Measurements from ENCODE around the gene C4B. TPM values are rescaled to one million over a fixed set of nuclear protein-coding genes. Genes with fewer than 3 reads are reported as not detected.

C4B gene
- total and polyA plus RNA-seq, 9 of the 15 experiments (the other 6 are each of a cell fraction or from before 2014, with no cell fraction given): 0.32 to 8.8 (median 5.4) TPM

- peak; percentile 73; the same call in 1 of the 2 replicates for TF ChIP-seq ZBTB26 (CRISPR knock-in tag; IDR thresholded peaks at IDR 0.05)
- TF ChIP-seq ZNF197 (CRISPR knock-in tag; IDR thresholded peaks at IDR 0.05; ENCODE audit: low read depth): 0 out of 2 replicates have a peak, but pooled peaks have one; percentile 51
- 0 out of 2 replicates have a peak, but pooled peaks have one; percentile 100 for TF ChIP-seq ATF7 (IDR thresholded peaks at IDR 0.05)
- TF ChIP-seq ZNF431 (CRISPR knock-in tag; IDR thresholded peaks at IDR 0.05): peak; percentile 27; the same call in 1 of the 2 replicates
- TF ChIP-seq BACH1 (tag; IDR thresholded peaks at IDR 0.05): no peak
- TF ChIP-seq TFE3 (CRISPR knock-in tag; IDR thresholded peaks at IDR 0.05): peak; percentile 2; the same call in 1 of the 2 replicates
- TF ChIP-seq ELF4 (CRISPR knock-in tag; IDR thresholded peaks at IDR 0.05): peak; percentile 76; the same call in 1 of the 2 replicates
- peak; percentile 22; the same call in 1 of the 2 replicates for TF ChIP-seq PPARD (CRISPR knock-in tag; IDR thresholded peaks at IDR 0.05)
- no peak for TF ChIP-seq RBM17 (IDR thresholded peaks at IDR 0.05; ENCODE audit: borderline replicate concordance, low read depth, low read length)
- TF ChIP-seq RHOXF2B (CRISPR knock-in tag; conservative IDR thresholded peaks at IDR 0.05): 0 out of 2 replicates have a peak, but pooled peaks have one; percentile 58
- no peak for TF ChIP-seq ZNF146 (CRISPR knock-in tag; IDR thresholded peaks at IDR 0.05; ENCODE audit: unreplicated experiment)
- TF ChIP-seq HMG20A (CRISPR knock-in tag; conservative IDR thresholded peaks at IDR 0.05): no peak
- no peak for TF ChIP-seq SRSF1 (IDR thresholded peaks at IDR 0.05; ENCODE audit: low read depth, low read length)
- TF ChIP-seq ZNF655 (CRISPR knock-in tag; IDR thresholded peaks at IDR 0.05): peak; percentile 74; the same call in 1 of the 2 replicates
- no peak for TF ChIP-seq ZNF212 (CRISPR knock-in tag; IDR thresholded peaks at IDR 0.05)
- peak; percentile 98 for TF ChIP-seq JUND (IDR thresholded peaks at IDR 0.05; ENCODE audit: borderline replicate concordance, low read depth, low read length)
- TF ChIP-seq JUND (tag; IDR thresholded peaks at IDR 0.05; ENCODE audit: borderline replicate concordance, low read depth, low read length): no peak; the same call in 1 of the 3 replicates
- TF ChIP-seq ZNF41 (CRISPR knock-in tag; conservative IDR thresholded peaks at IDR 0.05): peak; percentile 82
- TF ChIP-seq PTBP1 (IDR thresholded peaks at IDR 0.05; ENCODE audit: low read depth, low read length): peak; percentile 52; the same call in 1 of the 2 replicates
- TF ChIP-seq HDGF (IDR thresholded peaks at IDR 0.05): 0 out of 2 replicates have a peak, but pooled peaks have one; percentile 10
- peak; percentile 45; the same call in 1 of the 2 replicates for TF ChIP-seq ZNF57 (CRISPR knock-in tag; IDR thresholded peaks at IDR 0.05)
- TF ChIP-seq MLLT1 (IDR thresholded peaks at IDR 0.05): peak; percentile 44 to 82; a peak in 2 of 4 replicates
- TF ChIP-seq LARP7 (IDR thresholded peaks at IDR 0.05): 0 out of 2 replicates have a peak, but pooled peaks have one; percentile 27
- no peak for TF ChIP-seq SMAD4 (CRISPR knock-in tag; conservative IDR thresholded peaks at IDR 0.05)
These were observed 43.2 kb upstream of the C4B start (continued) for GRCh38 chr6:31971279-31971992.

Data from K562 (cell line).